Adrenal gland (tissue), 5 donors: ENCODE measurements around the gene OR11H6.

Experiments used
- POLR2A ChIP-seq, 2 donors: fragments of 450-650 bp; IDR thresholded peaks; one replicate each; pipeline ENCODE4 v1.6.1; 2017; ENCODE audit warnings: antibody characterized with exemption in 2 of 2, mild to moderate bottlenecking in 2 of 2, moderate library complexity in 1 of 2
- TF ChIP-seq, protein P1 (sequence below), 6 experiments: fragments of 450-650 bp in 4 of 6; fragments of 200-600 bp in 2 of 6; sonication (generic) in 1 of 6; IDR thresholded peaks; 1 replicate in 5 of 6; 2 replicates in 1 of 6; pipeline versions ENCODE4 v1.5.1 to v1.8.0; 2016 to 2021; ENCODE audit warnings: antibody characterized with exemption in 6 of 6, mild to moderate bottlenecking in 2 of 6, moderate library complexity in 1 of 6
- donor health status: DM: no; HTN: no; CAD: no.

DNA sequence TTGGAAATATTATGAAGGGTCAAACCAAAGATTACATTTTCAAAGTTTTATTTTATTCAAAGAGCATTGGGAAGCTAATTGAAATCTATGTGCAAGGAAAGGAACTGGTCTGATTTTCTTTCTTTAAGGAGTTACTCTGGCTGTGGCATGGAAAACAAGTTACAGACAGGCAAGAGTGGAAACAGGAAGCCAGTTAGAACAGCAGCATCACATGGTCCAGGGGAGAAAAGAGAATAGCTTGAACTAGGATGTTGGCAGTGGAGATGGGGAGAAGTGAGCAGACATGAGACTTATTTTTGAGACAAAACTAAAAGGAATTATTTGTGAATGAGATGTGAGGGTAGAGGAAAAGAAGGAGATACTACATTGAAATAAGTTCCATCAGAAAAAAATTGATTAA, 29.4 kb upstream of the OR11H6 start:
- TF ChIP-seq, protein P1, sequence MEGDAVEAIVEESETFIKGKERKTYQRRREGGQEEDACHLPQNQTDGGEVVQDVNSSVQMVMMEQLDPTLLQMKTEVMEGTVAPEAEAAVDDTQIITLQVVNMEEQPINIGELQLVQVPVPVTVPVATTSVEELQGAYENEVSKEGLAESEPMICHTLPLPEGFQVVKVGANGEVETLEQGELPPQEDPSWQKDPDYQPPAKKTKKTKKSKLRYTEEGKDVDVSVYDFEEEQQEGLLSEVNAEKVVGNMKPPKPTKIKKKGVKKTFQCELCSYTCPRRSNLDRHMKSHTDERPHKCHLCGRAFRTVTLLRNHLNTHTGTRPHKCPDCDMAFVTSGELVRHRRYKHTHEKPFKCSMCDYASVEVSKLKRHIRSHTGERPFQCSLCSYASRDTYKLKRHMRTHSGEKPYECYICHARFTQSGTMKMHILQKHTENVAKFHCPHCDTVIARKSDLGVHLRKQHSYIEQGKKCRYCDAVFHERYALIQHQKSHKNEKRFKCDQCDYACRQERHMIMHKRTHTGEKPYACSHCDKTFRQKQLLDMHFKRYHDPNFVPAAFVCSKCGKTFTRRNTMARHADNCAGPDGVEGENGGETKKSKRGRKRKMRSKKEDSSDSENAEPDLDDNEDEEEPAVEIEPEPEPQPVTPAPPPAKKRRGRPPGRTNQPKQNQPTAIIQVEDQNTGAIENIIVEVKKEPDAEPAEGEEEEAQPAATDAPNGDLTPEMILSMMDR (IDR thresholded peaks at IDR 0.05) = no peak
- no peak for TF ChIP-seq POLR2A (IDR thresholded peaks at IDR 0.05)
